NCI-H510A treated with DMSO at 0.1 percent for 48 hours (cell line): ENCODE data around the gene CTDP1.
A peak's percentile ranks its signal among the peaks of the same experiment; 100 is the strongest.

Source experiments
- DNase-seq: peaks from one replicate; lab custom pipeline; 2025; lab: John Stamatoyannopoulos, UW

The CTDP1 gene

DNA sequence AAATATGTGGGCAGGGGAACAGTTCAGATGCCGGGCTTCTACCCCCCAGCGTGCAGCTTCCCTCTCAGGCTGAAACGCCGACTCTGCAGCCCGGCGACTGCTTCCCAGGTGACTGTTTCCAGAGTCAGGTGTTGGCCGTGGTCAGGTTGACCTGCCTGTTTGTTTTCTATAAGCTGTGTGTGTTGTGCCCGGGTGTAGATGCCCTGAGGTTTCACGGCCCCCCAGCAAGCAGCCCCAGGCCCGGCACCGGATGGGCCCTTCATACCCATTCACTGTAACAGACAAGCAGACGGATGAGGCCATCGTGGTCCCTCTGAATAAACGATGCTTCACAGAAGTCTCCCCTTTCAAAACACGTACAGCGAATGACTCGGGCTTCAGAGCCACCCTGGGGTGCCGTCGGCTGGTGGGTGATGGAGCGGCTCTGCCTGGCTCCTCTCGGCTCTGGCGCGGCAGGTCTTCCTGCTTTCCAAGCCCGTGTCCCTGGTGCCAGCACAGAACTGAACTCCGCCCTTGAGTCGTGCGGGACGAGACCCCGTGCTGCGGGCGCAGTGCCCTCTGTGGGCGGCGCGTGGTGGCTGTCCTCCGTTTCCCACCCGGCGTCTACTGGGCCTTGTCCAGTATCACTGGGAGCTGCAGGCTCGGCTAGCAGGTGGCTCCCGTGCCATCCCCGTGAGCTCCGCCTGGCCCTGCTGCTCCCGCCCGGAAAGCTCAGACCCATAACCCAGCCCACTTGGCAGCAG, 103.1 kb downstream of the CTDP1 start:
- DNase-seq: no peak

DNA sequence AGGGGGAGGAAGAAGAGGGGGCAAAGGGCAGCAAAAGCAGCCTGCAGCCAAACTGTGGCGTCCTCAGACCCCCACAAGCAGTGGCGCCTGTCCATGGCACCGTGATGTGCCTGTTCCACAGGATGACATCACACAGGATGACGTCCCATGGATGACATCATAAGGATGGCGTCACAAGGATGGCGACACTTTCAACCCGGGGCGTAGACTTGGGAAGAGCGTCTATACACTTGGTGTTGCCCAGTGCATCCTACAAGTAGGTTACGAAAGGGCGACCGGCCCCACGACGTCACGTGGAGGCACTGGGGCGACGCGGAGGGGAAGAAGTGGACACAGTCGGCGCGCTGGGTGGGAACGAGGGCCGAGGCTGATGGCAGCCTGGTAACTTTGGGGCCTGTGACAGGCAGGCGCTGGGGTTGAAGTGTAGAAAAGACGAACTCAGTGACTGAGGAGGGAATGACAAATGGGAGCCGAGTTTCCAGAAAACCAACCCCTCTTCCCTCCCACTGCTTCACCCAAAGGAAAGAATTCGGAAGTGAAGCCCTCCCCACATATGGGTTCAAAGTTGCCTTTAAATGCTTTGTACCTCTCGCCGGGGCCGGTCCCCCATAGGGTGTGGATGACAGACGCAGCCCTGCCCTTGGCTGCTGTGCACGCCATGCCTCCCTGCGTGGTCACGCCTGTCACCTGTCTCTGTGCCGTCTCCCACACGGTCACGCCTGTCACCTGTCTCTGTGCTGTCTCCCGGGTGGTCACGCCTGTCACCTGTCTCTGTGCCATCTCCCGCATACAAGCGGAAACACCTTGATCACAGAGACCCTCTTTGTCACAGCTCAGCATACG, 104.7 kb downstream of the CTDP1 start:
- no peak for DNase-seq

DNA sequence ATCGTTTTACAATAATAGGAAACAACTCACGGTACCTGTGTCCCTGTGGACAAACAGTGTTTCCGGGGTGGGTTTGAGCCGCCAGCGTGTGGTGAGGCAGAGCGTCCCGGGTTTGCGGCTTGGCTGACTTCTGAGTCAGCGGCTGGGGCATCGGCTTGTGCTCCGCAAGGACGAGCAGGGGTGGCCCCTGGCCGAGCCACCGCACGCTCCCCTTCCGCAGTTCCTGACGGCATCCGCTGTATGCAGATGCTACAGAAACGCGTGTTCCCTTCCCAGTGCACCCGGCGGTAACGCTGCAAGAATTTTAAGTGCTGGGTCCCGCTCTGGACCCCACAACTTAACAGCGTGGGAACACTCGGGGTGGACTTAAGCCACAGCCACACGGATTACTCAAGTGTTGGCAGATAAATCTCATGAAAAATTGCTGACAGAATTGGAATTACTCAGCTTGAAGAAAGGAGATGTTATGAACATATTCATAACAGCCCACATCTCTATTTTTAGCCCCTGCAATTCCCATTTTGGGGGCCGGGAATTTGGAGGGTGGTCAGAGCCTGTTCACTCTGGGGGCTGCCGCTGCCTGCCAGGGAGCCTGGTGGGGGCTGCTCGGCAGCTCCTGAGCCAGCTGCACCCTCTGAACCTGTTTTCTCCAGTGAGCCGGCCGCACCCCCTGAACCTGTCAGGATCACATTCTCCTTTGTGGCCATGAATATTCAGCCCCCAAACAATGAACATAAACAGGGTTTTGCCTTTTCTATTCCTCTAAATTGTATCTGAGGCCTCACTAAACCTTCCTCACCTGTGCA, 105.6 kb downstream of the CTDP1 start:
- DNase-seq: no peak

- DNase-seq: no peak
Observed at GRCh38 chr18:79785831-79786230, 106.2 kb downstream of the CTDP1 start.

DNA sequence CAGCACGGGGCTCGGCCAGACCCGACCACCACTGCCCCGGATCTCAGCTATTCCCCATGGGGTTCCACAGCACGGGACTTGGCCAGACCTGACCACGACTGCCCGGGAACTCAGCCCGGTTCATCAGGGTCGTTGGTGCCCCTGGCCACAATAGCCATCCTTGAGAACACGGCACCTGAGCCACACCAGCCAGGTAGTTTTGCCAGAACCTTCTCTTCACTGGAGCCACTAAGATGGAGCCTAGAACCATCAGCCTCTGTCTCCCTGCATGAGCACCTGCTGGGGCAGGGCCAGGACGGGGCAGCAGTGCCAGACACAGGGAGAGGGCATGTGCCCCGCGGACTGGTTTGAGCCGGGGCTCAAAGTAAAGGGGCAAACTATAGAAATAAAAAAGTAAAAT, 106.7 kb downstream of the CTDP1 start:
- no peak for DNase-seq

DNA sequence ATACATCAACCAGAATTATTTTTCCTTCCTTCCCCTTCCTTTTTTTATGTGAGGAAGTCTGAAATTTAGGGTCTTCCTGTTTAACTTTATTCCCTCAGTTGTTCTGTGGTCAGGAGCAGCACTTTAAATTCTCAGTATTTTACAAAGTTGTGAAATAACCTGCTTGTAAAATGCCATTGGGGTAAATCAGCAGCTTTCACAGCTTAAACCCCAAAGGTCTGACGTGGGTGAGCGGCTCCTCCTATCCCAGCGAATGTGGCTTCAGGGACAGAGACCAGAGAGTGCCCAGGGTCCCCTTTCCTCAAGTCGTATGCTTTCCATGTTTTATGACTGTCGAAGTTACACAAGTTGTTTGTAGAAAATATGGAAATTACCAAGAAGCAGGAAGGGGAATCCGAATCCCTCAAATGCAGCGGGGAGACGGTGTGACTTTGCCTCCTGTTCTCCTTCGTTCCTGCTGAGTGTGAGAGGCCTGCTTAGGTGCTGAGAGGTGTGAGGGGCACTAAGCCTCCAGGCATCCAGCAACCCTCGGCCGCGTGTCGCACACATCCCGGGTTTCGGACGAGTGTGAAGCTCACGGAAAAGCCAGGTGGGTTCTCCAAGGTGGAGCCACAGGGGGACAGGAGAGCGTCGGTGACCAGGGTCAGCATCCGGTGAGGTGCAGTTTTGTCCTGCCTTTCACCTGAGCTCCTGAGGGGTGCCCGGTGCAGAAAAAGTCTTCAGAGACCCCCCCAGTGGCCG, 107.4 kb downstream of the CTDP1 start:
- no peak for DNase-seq

DNA sequence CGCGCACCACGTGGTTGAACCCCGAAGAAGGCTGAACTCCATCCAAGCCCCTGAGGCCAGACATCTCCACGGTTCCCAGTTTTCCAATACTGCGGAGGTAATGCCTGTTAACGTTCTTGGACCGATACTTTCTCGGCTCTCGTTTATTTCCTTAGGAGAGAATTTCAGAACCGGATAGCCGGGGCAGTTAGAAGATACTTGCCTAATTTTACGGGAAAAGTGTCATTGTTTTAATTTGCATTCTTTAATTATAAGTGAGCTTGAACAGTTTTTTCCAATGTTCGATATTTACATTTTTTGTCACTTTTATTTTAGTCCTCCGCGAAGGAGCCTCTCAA, 107.9 kb downstream of the CTDP1 start:
- DNase-seq: no peak

GRCh38 chr18:79787865-79788733, 108.5 kb downstream of the CTDP1 start:
- no peak for DNase-seq

DNA sequence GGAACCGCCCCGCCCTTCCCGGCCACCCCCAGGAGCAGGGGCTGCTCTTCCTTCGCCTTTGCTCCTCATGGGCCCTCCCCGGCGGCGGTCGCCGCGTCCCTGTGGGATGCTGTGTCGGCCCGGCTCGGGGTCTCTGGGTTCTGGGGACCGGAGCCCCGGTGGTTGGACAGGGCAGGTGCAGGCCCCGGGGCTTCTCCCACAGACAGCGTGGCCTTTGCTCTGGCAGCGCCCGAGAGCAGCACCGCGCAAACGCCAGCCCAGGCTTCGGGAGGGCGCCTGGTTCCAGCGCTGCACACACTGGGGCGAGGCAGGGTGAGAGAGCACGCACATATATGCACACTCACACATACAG, 109.1 kb downstream of the CTDP1 start:
- DNase-seq: no peak

DNA sequence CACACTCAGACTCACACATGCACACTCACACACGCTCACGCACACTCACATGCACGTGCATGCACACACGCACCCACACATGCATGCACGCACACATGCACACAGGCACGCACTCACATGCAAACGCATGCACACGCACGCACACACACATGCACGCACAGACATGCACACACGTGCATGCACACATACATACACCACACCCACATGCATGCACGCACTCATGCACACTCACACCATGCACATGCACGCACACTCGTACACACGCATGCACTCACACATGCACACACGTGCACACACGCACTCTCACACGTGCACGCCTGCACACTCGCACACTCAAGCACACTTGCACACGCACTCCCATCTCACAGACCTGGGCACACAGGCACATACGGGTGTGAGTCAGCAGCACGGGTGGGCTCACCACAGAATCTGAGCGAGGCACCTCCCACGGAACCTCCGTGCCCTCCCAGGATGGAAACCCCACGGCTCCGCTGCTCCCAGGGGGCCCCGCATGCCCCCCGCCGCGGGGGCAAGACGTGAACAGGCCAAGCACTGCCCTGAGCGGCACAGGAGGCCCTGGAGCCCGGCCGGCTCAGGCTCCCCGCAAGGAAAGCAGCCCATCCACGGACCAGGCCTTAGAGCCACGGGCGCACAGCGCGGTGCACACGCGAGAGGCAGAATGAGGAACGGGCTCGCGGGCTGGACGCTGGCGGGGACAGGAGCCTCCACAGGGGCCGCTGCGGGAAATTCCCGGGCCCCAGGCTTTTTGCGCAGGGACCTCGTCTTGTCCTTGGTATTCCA, 109.7 kb downstream of the CTDP1 start:
- DNase-seq: no peak

DNA sequence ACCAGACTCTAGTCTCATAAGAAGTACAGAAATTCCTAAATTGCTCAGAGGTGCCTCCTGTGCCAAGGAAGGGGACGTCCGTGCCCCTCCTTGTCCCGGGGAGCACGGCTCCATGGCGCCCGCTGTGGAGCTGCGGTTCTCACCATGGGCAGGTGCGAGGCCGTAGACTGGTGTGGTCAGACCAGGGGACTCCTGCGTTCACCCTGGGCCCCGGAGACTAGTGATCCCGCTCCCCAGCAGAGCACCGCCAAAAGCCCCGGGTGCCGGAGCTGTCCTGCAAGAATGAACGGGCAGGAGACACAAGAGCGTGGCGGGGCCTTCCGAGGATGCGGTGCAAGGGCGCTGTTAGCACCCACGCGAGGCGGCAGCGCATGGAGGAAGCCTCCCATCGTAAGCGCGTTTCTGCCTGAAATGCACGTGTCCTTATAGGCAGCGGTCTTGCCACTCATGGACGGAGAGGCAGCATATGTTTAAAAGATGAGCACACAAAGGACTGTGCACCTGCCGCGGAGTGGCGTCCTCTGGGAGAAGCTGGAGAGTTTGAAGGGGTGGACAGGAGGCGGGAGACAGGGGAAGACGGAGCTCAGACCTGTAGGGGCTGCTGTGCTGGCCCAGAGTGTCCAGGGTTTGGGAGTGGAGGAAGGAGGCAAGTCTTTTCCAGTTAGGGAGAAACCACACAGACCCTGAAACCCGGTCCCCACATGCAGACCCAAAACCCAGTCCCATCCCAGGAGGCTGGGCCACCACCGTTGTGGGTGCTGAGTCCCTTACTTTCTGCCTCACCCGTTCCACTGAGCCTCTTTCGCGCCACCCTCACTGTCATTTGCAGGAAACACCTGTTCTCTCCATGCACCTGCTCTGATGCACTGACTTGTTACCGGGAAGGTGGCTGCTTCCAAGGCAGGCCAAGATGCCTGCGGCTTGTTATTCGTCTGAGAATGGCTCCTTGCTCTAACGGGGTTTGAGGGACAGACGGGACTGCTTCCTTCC, 110.6 kb downstream of the CTDP1 start:
- DNase-seq: peak; percentile 28

- no peak for DNase-seq
Observed at GRCh38 chr18:79790996-79791972, 111.7 kb downstream of the CTDP1 start.

GRCh38 chr18:79792096-79792987, 112.7 kb downstream of the CTDP1 start:
- no peak for DNase-seq

GRCh38 chr18:79792988-79793355, 113.4 kb downstream of the CTDP1 start:
- no peak for DNase-seq

DNA sequence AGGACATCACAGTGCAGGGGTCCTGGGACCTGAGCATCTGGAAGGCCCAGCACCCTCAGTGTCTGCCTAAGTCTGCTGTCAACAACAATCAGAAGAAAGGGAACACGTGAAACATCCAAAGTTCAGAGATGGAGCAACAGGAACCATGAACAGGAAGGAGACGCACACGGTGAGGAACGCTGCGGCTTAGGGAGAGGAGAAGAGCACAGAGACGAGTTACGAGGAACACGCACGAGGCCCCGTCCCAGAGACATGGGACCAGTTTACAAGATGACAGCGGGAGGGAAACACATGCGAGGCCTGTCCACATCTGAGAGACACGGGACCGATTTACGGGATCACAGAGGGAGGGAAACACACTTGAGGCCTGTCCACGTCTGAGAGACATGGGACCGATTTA, 115.2 kb downstream of the CTDP1 start:
- no peak for DNase-seq

DNA sequence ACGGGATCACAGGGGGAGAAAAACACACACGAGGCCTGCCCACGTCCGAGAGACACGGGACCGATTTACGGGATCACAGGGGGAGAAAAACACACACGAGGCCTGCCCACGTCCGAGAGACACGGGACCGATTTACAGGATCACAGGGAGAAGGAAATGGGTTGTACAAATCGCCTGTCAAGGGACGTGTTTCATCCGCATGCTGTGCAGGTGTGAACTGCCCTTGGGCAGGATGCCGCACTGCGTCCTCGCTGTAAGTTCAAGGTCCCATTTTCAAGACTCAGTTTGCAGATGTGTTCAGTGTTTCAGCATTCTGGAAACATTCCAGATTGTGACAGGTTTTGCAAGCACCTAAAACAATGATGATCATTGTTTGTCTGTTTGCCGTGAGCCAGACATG, 115.8 kb downstream of the CTDP1 start:
- DNase-seq: no peak

- DNase-seq: no peak
Observed at GRCh38 chr18:79796016-79796415, 116.4 kb downstream of the CTDP1 start.
